GM18519 (cell line): ENCODE measurements around the gene GXYLT1.
"Not testable (repeated sequence)": the region's sequence is repeated elsewhere in the genome, so short reads cannot be mapped to it uniquely, and the experiment has no call there.

ENCODE experiments used
- ATAC-seq: cut with Tn5 transposase; IDR thresholded peaks from one replicate; pipeline ENCODE4 v1.9.1; 2021; ENCODE audit warnings: mild to moderate bottlenecking, moderate library complexity; ENCODE audit not compliant: unreplicated experiment, low FRiP score

GXYLT1 gene

GRCh38 chr12:42145197-42145549 is 499 bp upstream of the GXYLT1 start:
- no peak for ATAC-seq

- ATAC-seq = peak; percentile 11
Observed at GRCh38 chr12:42144158-42144407, 591 bp downstream of the GXYLT1 start.

GRCh38 chr12:42143452-42144157 is 1.1 kb downstream of the GXYLT1 start:
- ATAC-seq = no peak

- ATAC-seq = no peak
Observed at GRCh38 chr12:42141981-42142606, 2.6 kb downstream of the GXYLT1 start.

- no peak for ATAC-seq
Observed at GRCh38 chr12:42140901-42141300, 3.8 kb downstream of the GXYLT1 start.

GRCh38 chr12:42135259-42135814 is 9.3 kb downstream of the GXYLT1 start:
- ATAC-seq = no peak

GRCh38 chr12:42130672-42131402 is 13.8 kb downstream of the GXYLT1 start:
- no peak for ATAC-seq

- no peak for ATAC-seq
Observed at GRCh38 chr12:42129595-42130204, 15.0 kb downstream of the GXYLT1 start.

- no peak for ATAC-seq
Observed at GRCh38 chr12:42128888-42129287, 15.8 kb downstream of the GXYLT1 start.

GRCh38 chr12:42128327-42128726 is 16.3 kb downstream of the GXYLT1 start:
- no peak for ATAC-seq

- ATAC-seq = no peak
Observed at GRCh38 chr12:42126963-42127362, 17.7 kb downstream of the GXYLT1 start.

- ATAC-seq = no peak
Observed at GRCh38 chr12:42125388-42125767, 19.3 kb downstream of the GXYLT1 start.

GRCh38 chr12:42124764-42125387 is 19.8 kb downstream of the GXYLT1 start:
- no peak for ATAC-seq

- ATAC-seq = no peak
Observed at GRCh38 chr12:42119085-42119633, 25.5 kb downstream of the GXYLT1 start.

- no peak for ATAC-seq
Observed at GRCh38 chr12:42118136-42118879, 26.4 kb downstream of the GXYLT1 start.

GRCh38 chr12:42109031-42109430 is 35.6 kb downstream of the GXYLT1 start:
- no peak for ATAC-seq

- ATAC-seq = not testable (repeated sequence)
Observed at GRCh38 chr12:42106791-42107190, 37.9 kb downstream of the GXYLT1 start.

GRCh38 chr12:42104784-42105183 is 39.9 kb downstream of the GXYLT1 start:
- ATAC-seq = no peak

GRCh38 chr12:42104087-42104486 is 40.6 kb downstream of the GXYLT1 start:
- no peak for ATAC-seq

GRCh38 chr12:42103155-42103554 is 41.5 kb downstream of the GXYLT1 start:
- no peak for ATAC-seq
